Activated gamma-delta T cell treated with anti-CD3 and anti-CD28 coated beads, Interleukin-2, amount 50 U/mL, for 16 hours (primary cell): ENCODE data around the gene TM7SF3.

Experiments
- DNase-seq: peaks from one replicate; pipeline ENCODE4 v3.0.0-alpha.2; 2020; ENCODE audit warnings: low read depth

Gene TM7SF3

GRCh38 chr12:27014859-27015729 lies 910 bp upstream of the TM7SF3 start:
- DNase-seq: no peak

GRCh38 chr12:27013611-27014084 lies 536 bp downstream of the TM7SF3 start:
- no peak for DNase-seq

DNA sequence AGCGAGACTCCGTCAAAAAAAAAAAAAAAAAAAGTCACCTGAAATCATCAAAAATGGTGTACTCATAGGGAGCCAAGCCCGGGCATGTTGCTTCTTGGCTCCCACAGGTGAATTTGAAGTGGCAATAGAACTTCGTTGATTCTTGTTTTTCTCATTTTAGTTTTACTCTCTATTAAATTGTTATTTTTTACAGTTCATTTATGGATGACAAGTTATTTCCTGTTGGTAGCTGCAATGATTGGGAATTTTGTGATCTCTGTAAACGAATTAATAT lies 1.3 kb downstream of the TM7SF3 start:
- no peak for DNase-seq

- no peak for DNase-seq
Observed at GRCh38 chr12:27012239-27012981, 1.8 kb downstream of the TM7SF3 start.

GRCh38 chr12:27009881-27010301 lies 4.3 kb downstream of the TM7SF3 start:
- no peak for DNase-seq

GRCh38 chr12:27008081-27008480 lies 6.1 kb downstream of the TM7SF3 start:
- DNase-seq: no peak

DNA sequence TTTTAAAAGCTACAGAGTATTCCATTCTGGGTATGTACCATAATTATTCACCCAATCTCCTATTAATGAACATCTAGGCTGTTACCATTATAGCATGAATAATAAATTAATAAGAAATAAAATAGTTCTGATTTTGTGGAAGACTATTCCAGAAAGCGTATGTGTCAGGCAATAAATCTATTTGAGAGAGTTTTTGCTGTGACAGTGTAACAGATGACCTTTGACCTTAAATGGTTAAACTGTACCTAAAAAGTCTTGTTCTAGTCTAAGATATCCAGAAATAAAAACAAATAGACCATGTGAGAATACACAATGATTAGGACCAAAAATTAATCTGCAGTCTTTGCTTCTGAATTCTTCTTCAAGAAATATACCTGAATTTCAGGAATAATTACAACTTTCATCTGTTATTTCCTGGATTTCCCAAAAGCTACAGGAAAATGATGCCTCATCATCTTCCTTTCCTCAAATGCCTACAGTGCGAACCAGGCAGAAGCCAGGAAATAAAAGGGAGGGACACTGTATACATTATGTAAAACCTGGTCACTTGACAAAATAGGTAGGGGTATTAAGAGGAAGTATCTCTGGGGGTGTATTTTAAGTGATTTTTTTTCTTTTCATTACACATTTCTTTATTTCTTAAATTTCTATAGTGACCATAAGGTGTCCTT lies 7.3 kb downstream of the TM7SF3 start:
- DNase-seq: no peak

GRCh38 chr12:27005495-27005894 lies 8.7 kb downstream of the TM7SF3 start:
- no peak for DNase-seq

DNA sequence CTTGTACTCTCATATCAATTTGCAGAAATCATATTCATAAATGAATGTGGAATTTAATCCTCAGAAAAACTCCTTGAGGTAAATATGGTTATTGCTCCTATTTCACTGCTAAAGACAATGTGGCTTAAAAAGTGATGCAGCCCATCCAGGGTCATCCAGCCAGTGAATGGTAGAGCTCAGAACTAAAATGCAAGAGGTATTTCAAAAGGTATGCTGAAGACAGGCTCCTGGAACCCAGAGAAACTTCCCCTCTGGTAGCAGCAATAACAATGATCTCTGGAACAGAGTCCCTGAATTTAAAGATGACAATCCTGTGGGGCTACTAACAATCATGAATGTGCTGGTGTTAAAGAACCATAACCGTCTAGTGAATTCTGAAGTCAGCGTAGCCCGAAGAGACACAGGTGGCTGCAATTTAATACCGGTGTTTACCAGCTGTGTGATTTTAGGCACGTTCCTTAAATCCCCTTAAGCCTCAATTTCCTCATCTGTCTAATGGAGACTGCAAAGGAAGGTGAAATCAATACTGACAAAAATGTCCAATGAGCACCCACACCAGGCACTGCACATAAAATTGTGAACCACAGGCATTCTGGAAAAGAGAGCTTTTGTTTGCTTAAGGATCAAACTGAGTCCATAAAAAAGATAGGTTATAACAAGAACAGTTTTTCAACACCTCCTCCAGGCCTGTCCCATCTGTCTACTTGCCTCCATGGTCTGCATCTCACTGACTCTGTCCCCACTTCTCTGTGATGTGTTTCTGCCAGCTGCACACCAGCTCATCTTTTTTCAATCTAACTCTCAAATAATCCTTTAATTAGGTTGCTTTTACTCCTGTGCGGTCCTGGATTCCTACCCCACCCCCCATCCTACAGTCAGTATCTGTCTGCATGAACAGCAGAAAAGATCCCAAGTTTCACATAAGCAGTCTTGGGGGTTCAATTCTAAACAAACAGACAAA lies 10.5 kb downstream of the TM7SF3 start:
- DNase-seq: no peak

- no peak for DNase-seq
Observed at GRCh38 chr12:27002141-27002540, 12.0 kb downstream of the TM7SF3 start.

- DNase-seq: no peak
Observed at GRCh38 chr12:27001663-27002062, 12.5 kb downstream of the TM7SF3 start.

DNA sequence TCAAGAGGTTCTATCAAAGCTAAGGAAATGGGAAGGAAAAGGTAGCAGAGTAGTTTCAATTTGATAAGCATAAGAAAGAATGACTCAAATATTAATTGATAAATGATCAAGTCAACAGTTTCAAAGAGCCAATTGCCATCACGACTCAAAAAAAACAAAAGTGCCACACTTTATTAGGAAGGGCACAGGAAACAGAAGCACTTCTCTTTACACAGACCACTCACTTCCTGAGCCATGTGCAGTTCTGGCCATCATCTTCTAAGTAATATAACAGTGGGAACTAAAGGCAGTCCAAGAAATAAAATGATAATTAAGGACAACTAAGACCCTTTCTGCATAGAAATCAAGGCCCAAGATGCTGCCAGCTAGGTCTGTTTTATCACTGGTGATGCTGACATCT lies 13.2 kb downstream of the TM7SF3 start:
- no peak for DNase-seq

DNA sequence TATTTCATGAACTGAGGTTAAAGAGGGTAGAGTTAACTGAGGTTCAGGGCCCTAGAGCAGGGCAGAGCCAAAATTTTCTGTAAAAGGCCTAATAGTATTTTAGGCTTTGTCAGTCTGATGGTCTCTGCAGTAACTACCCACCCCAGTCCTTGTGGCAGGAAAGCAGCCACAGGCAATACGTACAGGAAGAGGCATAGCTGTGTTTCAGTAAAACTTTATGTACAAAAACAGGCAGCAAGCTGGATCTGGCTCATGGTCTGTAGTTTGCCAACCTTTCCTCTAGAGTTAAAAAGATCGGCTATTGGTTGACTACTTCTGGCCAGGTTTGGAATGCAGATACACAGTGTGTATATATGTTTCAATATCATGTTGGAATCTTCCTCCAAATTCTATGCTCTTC lies 17.2 kb downstream of the TM7SF3 start:
- no peak for DNase-seq

GRCh38 chr12:26995706-26996105 lies 18.5 kb downstream of the TM7SF3 start:
- no peak for DNase-seq

DNA sequence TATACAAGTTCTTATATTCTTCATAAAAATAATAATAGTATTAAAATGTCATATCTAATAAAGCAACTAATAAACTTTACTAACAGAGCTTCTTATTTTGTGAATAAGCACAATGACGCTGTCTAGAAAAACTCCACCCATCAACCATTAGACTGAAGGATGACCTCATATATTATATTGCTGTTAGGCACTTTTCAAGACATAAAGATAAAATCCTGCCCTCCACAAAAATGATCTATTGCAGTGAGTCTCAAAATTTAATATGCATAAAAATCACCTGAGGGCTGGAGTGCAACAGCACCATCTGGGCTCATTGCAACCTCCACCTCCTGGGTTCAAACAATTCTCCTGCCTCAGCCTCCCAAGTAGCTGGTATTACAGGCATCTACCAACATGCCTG lies 20.1 kb downstream of the TM7SF3 start:
- no peak for DNase-seq

DNA sequence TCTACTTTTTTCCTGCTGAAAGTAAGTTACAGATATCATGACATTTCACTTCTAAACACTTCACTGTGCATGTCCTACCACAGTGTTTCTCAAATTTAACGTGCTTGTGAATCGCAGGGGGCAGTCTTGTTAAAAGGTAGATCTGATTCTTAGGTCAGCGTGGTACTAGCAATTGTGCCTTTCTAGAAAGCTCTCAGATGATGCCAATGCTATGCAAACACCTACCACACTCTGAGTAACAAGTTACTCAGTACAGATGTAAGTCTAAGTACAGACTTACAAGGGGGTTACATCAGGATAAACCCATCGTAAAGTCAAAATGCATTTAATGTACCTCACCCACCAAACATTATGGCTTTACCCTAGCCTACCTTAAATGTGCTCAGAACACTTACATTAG lies 22.4 kb downstream of the TM7SF3 start:
- DNase-seq: no peak

GRCh38 chr12:26989873-26990272 lies 24.3 kb downstream of the TM7SF3 start:
- no peak for DNase-seq

- DNase-seq: no peak
Observed at GRCh38 chr12:26988703-26989102, 25.5 kb downstream of the TM7SF3 start.

DNA sequence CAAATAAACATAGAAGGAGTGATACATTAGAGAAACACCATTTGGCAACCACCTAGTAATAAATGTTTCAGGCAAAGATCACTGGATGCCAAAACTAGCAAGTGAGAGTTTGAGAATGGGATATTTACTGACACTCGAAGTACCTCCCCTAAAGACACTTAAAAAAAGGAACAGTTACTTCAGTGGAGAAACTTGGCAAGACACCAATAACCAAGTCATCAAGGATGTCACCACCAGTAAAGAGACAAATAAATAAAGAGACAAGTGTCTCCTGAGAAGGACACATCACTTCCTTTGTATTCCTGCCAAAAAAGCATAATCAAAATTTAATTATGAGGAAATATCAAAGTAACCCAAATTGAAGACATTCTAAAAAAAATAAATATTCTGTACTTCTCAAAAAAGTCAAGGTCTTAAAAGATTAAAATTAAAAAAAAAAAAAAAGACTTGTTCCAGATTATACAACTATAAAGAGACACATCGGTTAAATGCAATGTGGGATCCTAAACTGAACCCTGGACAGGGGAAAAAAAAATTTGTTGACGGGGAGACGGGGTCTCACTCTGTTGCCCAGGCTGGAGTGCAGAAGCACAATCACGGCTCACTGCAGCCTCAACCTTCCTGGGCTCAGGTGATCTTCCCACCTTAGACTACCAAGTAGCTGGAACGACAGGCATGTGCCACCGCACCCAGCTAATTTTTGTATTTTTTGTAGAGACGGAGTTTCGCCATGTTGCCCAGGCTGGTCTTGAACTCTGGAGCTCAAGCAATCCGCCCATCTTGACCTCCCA lies 26.4 kb downstream of the TM7SF3 start:
- DNase-seq: no peak

DNA sequence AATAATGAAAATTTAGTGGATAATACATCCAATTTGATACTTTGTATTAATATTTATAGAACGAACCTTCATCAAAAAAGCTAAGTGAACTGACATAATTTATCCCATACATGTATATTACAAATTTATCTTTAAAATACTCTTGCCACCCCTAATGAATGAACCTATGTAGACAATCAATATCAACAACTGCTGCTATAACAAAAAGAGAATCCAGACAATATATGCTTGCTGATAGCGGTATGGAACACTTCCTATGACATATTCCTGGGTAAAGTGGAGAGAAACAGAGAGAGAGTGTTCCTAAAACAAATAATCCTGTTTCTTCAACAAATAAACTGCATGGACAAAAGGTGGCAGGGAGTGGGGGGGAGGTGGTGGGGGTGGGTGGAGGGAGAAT lies 31.3 kb downstream of the TM7SF3 start:
- no peak for DNase-seq

GRCh38 chr12:26979733-26980132 lies 34.5 kb downstream of the TM7SF3 start:
- no peak for DNase-seq
